Left colon (tissue), 2 donors: ENCODE data around the gene GPATCH2. TPM values are rescaled to one million over a fixed set of nuclear protein-coding genes. Genes with fewer than 3 reads are reported as not detected.

Experiments used
- ATAC-seq: fragments of 200-7000 bp; cut with Tn5 transposase; one replicate; pipeline ENCODE4 v1.9.1; 2020; ENCODE audit warnings: mild to moderate bottlenecking, moderate library complexity
- DNase-seq, 2 donors: peaks; one replicate each; pipeline ENCODE4 v3.0.0-alpha.2; 2020
- intact Hi-C, 2 donors: fragments of 100-400 bp; cut with DNase I in 1 of 2; cut with micrococcal nuclease in 1 of 2; formaldehyde crosslinking; loops; one replicate each; pipeline versions ENCODE4 v1.11.2 to v1.14.0; 2022; cut with DNase I, micrococcal nuclease
- long read RNA-seq: library from polyadenylated mRNA; unstranded; transcript quantifications from one replicate; pipeline ENCODE4 v2.0.0, GENCODE V29; 2021
- total RNA-seq, 2 donors: library from RNA; stranded (reverse); fragmentation: NEBNext Ultra II Directional; extraction: Animal tissue kit (Norgen Biotek cat#: 25700); gene quantifications; one replicate each; pipeline ENCODE4 v1.2.1, GENCODE V29; 2021
- donor health status: DM: no; HTN: no; CAD: no.
- donor health status: DM: yes; HTN: yes; CAD: no.

Gene GPATCH2
- total RNA-seq = 10 to 100 TPM; 11.6 to 12.4 TPM
- long read RNA-seq, partial matches to known transcripts = 1 of 5 reads
- long read RNA-seq, other reads (novel, unspliced or antisense) = 1 of 5 reads

- intact Hi-C loops = no loop called here
- peak; percentile 96 for ATAC-seq
- peak; percentile 76 to 82 for DNase-seq
Measured at GRCh38 chr1:217630711-217631591, at the start of gene GPATCH2, which contains the start of gene SPATA17. TSS of gene GPATCH2 (minus strand) at chr1:217631090. CDS start at chr1:217630971, 119 bp downstream. TSS of gene SPATA17 (plus strand) at chr1:217631344. CDS start at chr1:217631379, 35 bp downstream.

GRCh38 chr1:217674028-217674729 is 43.3 kb upstream of the GPATCH2 start:
- ATAC-seq = no peak
- intact Hi-C loops = no loop called here

DNA sequence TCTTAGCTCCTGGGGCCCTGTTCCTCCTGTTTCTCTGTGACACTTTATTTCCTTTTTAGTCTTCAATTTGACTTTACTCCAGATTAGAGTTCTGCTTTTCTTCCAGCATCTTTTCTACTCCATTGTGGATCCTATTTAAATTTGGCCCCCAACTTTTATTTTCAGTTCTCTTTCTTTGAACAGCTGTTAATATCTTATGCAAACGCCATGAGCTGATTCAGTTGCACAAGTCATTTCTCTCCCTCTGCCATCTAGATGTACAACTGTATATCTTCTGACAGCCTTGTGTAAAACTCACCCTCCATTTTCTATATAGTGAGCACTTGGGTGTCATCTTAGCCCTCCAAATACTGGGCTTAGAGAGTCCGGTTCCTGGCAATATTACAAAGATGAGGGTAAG is 42.5 kb upstream of the GPATCH2 start:
- intact Hi-C loops = no loop called here
- DNase-seq (no peak), ATAC-seq (no peak)

More at GRCh38 chr1:217674028-217674729, 43.3 kb upstream of the GPATCH2 start:
- no peak for DNase-seq

DNA sequence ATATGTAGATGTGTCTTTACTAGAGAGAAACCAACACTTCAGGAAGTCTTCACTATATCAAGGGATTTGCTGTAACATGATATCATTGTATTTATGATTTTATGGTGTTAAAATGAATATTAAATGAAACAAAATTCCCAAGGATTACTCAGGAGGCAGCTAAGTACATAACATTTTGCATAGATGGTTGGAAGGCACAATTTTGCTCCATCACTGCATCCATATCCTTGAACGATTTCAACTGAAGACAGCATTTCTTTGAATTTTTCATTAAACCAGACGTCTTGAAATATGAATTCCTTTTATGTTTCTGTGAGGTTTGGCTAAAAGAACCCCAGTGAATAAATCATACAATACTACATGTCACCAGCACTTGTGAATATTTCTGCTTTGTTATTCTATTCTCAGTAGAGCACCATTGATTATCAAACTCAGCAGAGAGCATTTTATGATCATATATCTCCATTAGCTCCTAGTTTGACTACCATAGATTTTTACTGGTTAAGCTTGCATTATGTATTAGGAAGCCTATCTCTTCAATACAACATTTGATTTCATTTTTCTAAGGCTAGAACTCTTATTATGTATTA is 37.6 kb upstream of the GPATCH2 start:
- intact Hi-C loops = no loop called here
- ATAC-seq (no peak), DNase-seq (no peak)

- no peak for DNase-seq
- intact Hi-C loops = no loop called here
- ATAC-seq = no peak
Measured at GRCh38 chr1:217661407-217661806, 30.5 kb upstream of the GPATCH2 start.

- ATAC-seq (no peak), DNase-seq (no peak)
- intact Hi-C loops = no loop called here
Measured at GRCh38 chr1:217660353-217661062, 29.6 kb upstream of the GPATCH2 start.

- ATAC-seq = no peak
- intact Hi-C loops = no loop called here
- DNase-seq = no peak
Measured at GRCh38 chr1:217650674-217651073, 19.8 kb upstream of the GPATCH2 start.

GRCh38 chr1:217647791-217648190 is 16.9 kb upstream of the GPATCH2 start:
- ATAC-seq = no peak
- intact Hi-C loops = no loop called here
- DNase-seq = no peak

DNA sequence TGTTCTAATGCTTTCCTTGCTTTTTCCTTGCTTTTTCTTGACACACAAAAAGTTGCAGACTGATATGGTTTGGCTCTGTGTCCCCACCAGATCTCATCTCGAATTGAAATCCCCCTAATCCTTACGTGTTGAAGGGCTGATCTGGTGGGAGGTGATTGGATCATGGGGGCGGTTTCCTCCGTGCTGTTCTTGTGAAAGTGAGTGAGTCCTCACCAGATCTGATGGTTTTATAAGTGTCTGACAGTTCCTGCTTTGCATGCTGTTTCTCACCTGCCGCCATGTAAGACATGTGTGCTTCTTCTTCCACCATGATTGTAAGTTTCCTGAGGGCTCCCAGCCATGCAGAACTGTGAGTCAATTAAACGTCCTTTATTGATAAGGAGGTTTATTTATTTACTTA is 11.6 kb upstream of the GPATCH2 start:
- DNase-seq = no peak
- no peak for ATAC-seq
- intact Hi-C loops = no loop called here

GRCh38 chr1:217627431-217627830 is 3.5 kb downstream of the GPATCH2 start:
- intact Hi-C loops = no loop called here
- DNase-seq = no peak
- no peak for ATAC-seq

- intact Hi-C loops = no loop called here
- no peak for ATAC-seq
- DNase-seq = no peak
Measured at GRCh38 chr1:217626321-217626720, 4.6 kb downstream of the GPATCH2 start.

GRCh38 chr1:217622042-217622441 is 8.8 kb downstream of the GPATCH2 start:
- ATAC-seq (no peak), DNase-seq (no peak)
- intact Hi-C loops = no loop called here

DNA sequence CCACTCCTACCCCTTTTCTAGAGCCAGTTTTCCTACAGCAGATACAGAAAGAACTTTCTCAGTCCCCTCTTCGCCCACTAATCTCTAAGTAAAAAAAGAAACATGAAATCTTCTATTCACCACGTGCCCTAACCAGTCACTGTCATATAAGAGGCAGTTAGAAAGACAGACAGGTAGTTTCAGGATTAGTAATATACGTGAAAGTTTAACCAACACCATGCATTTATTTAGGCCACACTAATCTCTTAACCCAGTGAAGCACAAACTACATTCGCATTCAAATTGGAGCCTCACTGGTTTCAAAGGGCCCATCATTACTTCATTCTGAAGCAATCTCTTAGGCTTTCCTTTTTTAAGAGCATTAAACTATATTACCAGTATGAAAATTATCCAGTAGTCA is 10.1 kb downstream of the GPATCH2 start:
- intact Hi-C loops = no loop called here
- DNase-seq (no peak), ATAC-seq (no peak)

DNA sequence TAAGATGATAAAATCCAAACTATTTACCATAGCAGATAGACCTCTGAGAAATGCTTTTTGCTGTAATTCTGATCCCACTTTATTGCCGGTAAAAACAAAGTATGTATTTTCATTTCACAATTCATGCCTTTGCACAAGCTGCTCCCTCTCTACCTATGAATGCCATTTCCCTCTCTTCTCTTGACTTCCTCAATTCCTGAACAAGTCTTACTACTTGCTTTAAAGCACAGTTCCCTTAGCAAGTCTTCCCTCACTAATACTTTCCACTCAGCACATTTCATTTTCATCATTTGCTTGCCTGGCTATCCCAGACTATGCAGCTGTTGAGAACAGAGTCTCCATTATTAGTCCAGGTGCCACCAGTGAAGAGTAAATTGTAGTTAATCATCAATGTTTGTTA is 13.8 kb downstream of the GPATCH2 start:
- ATAC-seq = no peak
- intact Hi-C loops = no loop called here
- DNase-seq = no peak

DNA sequence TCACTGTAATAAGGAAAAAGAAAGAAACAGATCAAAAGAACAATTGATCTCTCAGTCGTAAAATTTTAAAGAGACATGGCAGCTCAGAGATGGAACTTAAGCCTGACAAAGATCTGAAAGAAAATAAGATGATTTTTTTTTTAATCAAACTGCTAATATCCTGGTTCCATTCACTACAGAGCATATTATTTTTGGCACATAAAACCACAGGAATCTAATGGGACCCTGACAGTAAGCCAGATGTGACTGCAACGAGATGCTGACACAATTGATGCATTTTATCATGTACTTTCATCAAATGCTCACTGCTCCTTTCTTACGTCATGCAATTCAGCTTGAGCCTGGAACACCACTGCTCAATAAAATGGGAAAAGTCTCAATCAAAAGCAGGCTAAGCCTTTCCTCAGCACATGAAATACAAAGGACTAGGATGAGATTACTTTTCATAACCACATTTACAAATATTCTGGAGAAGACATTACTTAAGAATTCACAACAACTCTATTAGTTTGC is 16.6 kb downstream of the GPATCH2 start:
- intact Hi-C loops = no loop called here
- no peak for ATAC-seq
- no peak for DNase-seq

- ATAC-seq (no peak), DNase-seq (no peak)
- intact Hi-C loops = no loop called here
Measured at GRCh38 chr1:217605390-217605789, 25.5 kb downstream of the GPATCH2 start.

DNA sequence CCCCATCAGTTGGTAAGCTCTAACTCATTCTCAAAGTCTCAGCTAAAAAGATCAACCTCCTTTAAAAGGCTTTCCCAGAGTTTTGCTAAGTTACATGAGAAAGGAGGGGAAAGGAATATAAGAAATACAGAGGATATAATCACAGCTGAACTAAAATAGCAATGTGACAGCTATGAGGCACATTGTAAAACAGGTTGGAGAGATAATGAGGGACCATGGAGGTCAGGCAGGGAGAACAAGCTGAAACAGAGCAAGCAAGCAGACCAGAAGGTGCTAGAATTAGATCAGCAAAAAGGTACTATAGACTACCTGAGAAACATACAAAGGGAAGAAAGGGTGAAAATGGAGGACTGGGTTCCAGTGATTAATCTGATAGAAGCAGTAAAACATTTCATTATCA is 28.5 kb downstream of the GPATCH2 start:
- intact Hi-C loops = no loop called here
- ATAC-seq = no peak

DNA sequence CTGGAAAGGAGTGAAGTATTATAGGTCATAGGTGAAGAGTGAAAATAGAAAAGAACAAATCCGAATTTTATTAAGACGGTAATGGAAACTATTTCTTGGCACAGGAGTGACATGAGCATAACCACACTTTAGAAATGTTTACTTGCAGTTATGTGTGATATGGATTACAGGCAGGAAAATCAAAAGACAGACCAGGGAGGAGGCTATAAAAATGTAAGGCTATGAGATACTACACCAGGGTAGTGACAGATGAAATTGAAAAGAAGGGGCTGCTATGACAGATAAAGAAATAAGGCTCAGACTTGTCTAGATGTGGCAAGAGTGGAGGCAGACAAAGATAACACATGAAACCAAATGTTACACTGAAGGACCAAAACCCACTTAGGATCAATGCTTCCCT is 31.7 kb downstream of the GPATCH2 start:
- intact Hi-C loops = no loop called here
- ATAC-seq = no peak

More for the DNA sequence above, 28.5 kb downstream of the GPATCH2 start:
- DNase-seq = no peak

DNA sequence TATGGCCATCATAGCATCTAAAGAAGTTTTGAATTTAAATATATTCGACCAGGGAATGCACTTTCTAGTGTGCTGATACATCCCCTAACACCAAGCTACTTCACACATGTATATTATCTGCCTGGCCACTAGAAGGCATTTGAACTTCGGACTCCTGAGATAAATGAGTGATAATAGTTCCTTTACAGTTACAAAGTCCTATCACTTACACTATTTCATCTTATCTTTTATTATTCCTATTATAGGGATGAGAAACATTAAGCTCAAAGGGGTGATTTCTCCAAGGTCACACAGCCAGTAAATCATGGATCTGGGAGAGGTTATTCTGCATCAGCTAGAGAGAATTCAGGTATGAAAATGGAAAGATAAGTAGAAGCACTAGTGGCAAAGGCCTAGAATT is 40.3 kb downstream of the GPATCH2 start:
- intact Hi-C loops = no loop called here
- peak; percentile 85 for ATAC-seq
- no peak for DNase-seq

More for the DNA sequence above, 31.7 kb downstream of the GPATCH2 start:
- DNase-seq = no peak
